Left ventricle myocardium inferior (tissue), 1 donor: ENCODE results near the gene GATA5. TPM values are rescaled to one million over a fixed set of nuclear protein-coding genes. Genes with fewer than 3 reads are reported as not detected.

Experiments used
- DNase-seq: peaks from one replicate; pipeline ENCODE4 v3.0.0-alpha.2; 2020
- H3K27ac ChIP-seq: fragments of 200-600 bp; replicated peaks from 2 replicates; pipeline ENCODE4 v1.8.0; 2021
- H3K27me3 ChIP-seq: fragments of 200-600 bp; 2 replicates; pipeline ENCODE4 v1.8.0; 2021; ENCODE audit warnings: low read depth
- H3K36me3 ChIP-seq: fragments of 200-600 bp; 2 replicates; pipeline ENCODE4 v1.8.0; 2021
- H3K4me1 ChIP-seq: fragments of 200-600 bp; 2 replicates; pipeline ENCODE4 v1.8.0; 2021
- H3K4me3 ChIP-seq: fragments of 200-600 bp; 2 replicates; pipeline ENCODE4 v1.8.0; 2021; ENCODE audit warnings: mild to moderate bottlenecking, moderate library complexity
- H3K9me3 ChIP-seq: fragments of 200-600 bp; replicated peaks from 2 replicates; pipeline ENCODE4 v1.8.0; 2021
- intact Hi-C: fragments of 100-400 bp; cut with micrococcal nuclease; formaldehyde crosslinking; loops from one replicate; pipeline ENCODE4 v1.11.0; 2022
- total RNA-seq: library from RNA; stranded (reverse); fragmentation: NEBNext Ultra II Directional; extraction: Animal tissue kit (Norgen Biotek cat#: 25700); gene quantifications from one replicate; pipeline ENCODE4 v1.2.1, GENCODE V29; 2021
- TF ChIP-seq, protein P1 (sequence below): fragments of 200-600 bp; IDR thresholded peaks from 2 replicates; pipeline ENCODE4 v1.8.0; 2021; ENCODE audit warnings: antibody characterized with exemption, mild to moderate bottlenecking, borderline replicate concordance
- donor health status: DM: no; HTN: yes; CAD: no; lungs with severe emphysema.

GATA5 gene
- total RNA-seq, 1 donor from 2014 or later: 0.69 TPM

DNA sequence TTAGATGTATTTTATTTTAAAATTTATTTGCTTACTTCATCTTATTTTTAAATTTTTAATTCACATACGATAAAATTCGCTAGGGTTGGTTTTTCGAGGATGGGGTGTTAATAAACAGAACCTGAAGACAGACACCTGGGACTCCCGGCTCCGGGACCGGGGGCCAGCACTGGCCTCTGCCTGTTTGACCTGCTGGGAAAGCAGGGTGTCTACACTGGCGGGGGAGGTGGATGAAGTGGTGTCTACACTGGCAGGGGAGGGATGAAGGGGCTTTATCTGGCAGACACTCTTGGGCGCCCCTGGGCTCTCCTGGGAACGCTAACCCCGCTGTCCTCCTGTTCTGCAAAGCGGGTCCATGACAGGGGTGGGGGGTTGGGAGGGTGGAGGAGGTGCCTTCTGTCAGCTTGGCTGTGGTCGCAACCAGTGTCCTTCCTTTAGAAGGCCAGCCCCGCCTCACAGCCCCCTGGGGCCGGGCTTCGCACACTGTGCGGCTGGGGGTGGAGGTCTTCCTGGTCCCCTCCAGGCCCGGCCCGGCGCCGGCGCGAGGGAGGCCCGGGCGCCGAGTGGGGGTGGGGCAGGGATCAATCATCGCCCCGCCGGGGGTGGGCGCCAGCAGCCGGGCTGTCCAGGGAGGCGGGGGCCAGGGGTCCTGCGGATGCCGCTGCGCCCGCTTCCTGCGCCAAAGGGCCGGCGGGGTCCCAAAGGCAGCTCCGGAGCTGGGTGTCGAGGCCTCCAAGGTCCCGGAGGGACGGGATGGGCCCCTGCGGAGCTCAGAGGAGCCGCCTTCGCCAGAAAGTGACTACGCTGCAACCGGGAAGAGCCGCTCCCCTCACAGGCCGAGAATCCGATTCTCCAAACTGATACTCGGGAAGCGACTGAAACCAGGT, 1.8 kb downstream of the GATA5 start:
- intact Hi-C loops: no loop called here
- Histone ChIP-seq H3K4me1 (peaks cover 26% of the 10 kb centered on the region), H3K9me3 (no peaks in the 10 kb centered on the region), H3K27me3 (peaks cover 92% of the 10 kb centered on the region), H3K4me3 (peak overlapping the region; percentile 63), H3K36me3 (no peaks in the 10 kb centered on the region), H3K27ac (no peak overlapping the region)
- no peak for DNase-seq
- TF ChIP-seq, protein P1, sequence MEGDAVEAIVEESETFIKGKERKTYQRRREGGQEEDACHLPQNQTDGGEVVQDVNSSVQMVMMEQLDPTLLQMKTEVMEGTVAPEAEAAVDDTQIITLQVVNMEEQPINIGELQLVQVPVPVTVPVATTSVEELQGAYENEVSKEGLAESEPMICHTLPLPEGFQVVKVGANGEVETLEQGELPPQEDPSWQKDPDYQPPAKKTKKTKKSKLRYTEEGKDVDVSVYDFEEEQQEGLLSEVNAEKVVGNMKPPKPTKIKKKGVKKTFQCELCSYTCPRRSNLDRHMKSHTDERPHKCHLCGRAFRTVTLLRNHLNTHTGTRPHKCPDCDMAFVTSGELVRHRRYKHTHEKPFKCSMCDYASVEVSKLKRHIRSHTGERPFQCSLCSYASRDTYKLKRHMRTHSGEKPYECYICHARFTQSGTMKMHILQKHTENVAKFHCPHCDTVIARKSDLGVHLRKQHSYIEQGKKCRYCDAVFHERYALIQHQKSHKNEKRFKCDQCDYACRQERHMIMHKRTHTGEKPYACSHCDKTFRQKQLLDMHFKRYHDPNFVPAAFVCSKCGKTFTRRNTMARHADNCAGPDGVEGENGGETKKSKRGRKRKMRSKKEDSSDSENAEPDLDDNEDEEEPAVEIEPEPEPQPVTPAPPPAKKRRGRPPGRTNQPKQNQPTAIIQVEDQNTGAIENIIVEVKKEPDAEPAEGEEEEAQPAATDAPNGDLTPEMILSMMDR: no peak

DNA sequence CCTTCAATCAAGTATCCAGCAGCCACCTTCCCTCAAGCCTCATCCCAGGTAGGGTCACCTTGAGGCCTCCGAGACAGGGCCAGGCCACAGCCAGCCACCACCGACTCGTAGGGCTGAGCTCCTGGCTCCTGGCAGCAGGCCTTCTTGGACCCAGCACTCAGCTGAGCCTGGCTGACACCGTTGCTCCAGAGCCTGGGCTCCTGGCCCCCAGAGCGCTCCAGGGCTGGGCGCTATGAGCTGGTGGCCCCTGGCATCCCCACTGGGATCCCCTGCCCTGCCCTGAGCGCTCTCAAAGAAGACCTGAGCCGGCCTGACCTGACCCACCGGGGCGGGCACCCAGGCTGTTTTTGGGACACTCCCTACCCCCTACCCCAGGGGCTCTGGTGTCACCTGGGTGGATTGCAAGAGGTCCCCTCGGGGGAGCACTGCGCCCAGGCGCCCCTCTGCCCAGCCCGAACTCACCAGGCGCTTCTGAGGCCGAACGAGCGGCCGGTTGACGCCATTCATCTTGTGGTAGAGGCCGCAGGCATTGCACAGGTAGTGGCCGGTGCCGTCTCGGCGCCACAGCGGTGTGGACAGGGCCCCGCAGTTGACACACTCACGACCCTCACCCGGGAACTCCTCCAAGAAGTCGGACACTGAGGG, 2.7 kb downstream of the GATA5 start:
- peaks cover 26% of the 10 kb centered on the region for H3K4me1 ChIP-seq
- intact Hi-C loops: no loop called here
- TF ChIP-seq, protein P1: no peak
- no peaks in the 10 kb centered on the region for H3K9me3 ChIP-seq
- no peak overlapping the region for H3K27ac ChIP-seq
- no peak overlapping the region for H3K4me3 ChIP-seq
- no peak for DNase-seq
- H3K36me3 ChIP-seq: no peaks in the 10 kb centered on the region
- H3K27me3 ChIP-seq: peaks cover 91% of the 10 kb centered on the region

DNA sequence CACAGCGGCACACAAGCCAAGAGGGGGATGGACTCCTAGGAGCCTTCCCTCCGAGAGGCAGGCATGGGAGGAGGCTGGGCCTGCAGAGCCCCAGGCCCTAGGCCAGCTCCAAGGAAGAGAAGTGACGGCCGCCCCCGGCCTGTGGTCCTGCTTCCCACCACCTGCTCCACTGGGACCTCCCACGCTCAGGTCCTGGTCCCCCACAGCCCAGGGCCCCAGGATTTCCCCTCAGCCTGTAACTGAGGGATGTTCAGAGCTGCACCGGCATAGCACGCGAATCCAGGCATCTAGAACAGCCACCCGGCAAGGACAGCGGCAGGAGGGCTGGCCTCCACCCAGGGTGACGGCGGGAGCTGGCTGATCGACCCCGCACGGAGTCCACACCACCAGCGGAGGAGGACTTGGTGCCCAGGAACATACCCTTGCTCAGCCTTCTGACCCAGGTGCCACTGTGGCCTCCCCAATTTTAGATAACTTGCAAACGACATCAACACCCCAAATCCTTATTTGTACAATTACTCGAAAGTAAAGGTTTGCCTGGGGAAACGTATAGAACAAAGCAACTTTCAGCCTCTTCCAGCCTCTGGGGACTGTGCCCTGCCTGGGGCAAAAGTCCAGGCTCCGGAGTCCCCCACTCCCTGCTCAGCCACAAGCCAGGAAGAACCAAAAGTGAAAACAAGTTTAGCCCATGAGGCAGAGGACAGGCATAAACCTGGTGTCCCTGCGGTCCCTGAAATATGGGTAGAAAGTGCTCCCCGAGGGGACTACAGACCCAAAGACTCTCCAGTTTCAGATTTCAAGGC, 3.5 kb downstream of the GATA5 start:
- TF ChIP-seq, protein P1: no peak
- peaks cover 87% of the 10 kb centered on the region for H3K27me3 ChIP-seq
- intact Hi-C loops: no loop called here
- no peaks in the 10 kb centered on the region for H3K9me3 ChIP-seq
- no peak overlapping the region for H3K4me3 ChIP-seq
- H3K27ac ChIP-seq: no peak overlapping the region
- peaks cover 26% of the 10 kb centered on the region for H3K4me1 ChIP-seq
- H3K36me3 ChIP-seq: no peaks in the 10 kb centered on the region
- DNase-seq: no peak

GRCh38 chr20:62470459-62470858, 5.3 kb downstream of the GATA5 start:
- Histone ChIP-seq H3K4me3 (no peak overlapping the region), H3K27me3 (peaks cover 78% of the 10 kb centered on the region), H3K27ac (no peak overlapping the region), H3K4me1 (peaks cover 15% of the 10 kb centered on the region), H3K9me3 (no peaks in the 10 kb centered on the region), H3K36me3 (no peaks in the 10 kb centered on the region)
- no peak for DNase-seq
- intact Hi-C loops: no loop called here
- TF ChIP-seq, protein P1: no peak

GRCh38 chr20:62470001-62470400, 5.8 kb downstream of the GATA5 start:
- Histone ChIP-seq H3K27me3 (peaks cover 74% of the 10 kb centered on the region), H3K36me3 (no peaks in the 10 kb centered on the region), H3K4me3 (no peak overlapping the region), H3K4me1 (peaks cover 10% of the 10 kb centered on the region), H3K9me3 (no peaks in the 10 kb centered on the region), H3K27ac (no peak overlapping the region)
- DNase-seq: no peak
- intact Hi-C loops: no loop called here
- TF ChIP-seq, protein P1: no peak
